K562 (cell line): ENCODE measurements around the gene ZBTB20. TPM values are rescaled to one million over a fixed set of nuclear protein-coding genes. Genes with fewer than 3 reads are reported as not detected.

Source experiments
- ATAC-seq: fragments of 200-7000 bp; cut with Tn5 transposase; 3 replicates; pipeline ENCODE4 v1.9.1; 2020; ENCODE audit warnings: moderate library complexity
- BruUV-seq: library from RNA; stranded (reverse); fragments of 400-500 nt; replicated peaks from 2 replicates; lab custom pipeline; 2021; lab: Mats Ljungman, UMichigan
- CTCF ChIA-PET: fragments of 300-600 bp; formaldehyde crosslinking; extraction: SDS; loops from one replicate; lab custom pipeline; 2021; ENCODE audit warnings: low intra/inter-chr PET ratio; lab: Yijun Ruan, JAX
- POLR2A ChIA-PET: fragments of 300-600, 350-650 bp; sonication (Branson Sonifier 250); formaldehyde crosslinking; extraction: SDS; loops from one replicate; lab custom pipeline; 2021; ENCODE audit warnings: antibody characterized with exemption, inconsistent platforms; lab: Yijun Ruan, JAX
- DNase-seq, 4 experiments: peaks; one replicate each; pipeline versions ENCODE4 v3.0.0 to v3.0.0-alpha.2; 2011 to 2018; ENCODE audit warnings: low spot score in 3 of 4, mixed read lengths in 3 of 4; ENCODE audit errors: extremely low read depth in 1 of 4
- FAIRE-seq: peaks from 2 replicates; lab custom pipeline; 2011; peaks lifted over from hg19 to GRCh38; lab: Jason Lieb, UNC
- H2AFZ ChIP-seq: 2 replicates; pipeline ENCODE4 v1.6.0; 2011; ENCODE audit warnings: low read depth, low read length, control low read depth, inconsistent platforms
- H3K27ac ChIP-seq: fragments of 200-600 bp; 3 replicates; pipeline ENCODE4 v1.8.0; 2011; ENCODE audit warnings: low read depth, mild to moderate bottlenecking, control low read depth, inconsistent platforms, low read length, moderate library complexity, mixed read lengths; ENCODE audit errors: extremely low read depth
- H3K27me3 ChIP-seq, 2 experiments: fragments of 300-600 bp in 1 of 2; 2 replicates in 1 of 2; 3 replicates in 1 of 2; pipeline versions ENCODE4 v1.6.0 to v1.8.0; 2011; ENCODE audit warnings: inconsistent platforms in 2 of 2, low read length in 2 of 2, mild to moderate bottlenecking in 1 of 2, mixed read lengths in 1 of 2, moderate library complexity in 1 of 2; ENCODE audit not compliant: control insufficient read depth in 2 of 2, insufficient read depth in 2 of 2
- H3K36me3 ChIP-seq: fragments of 300-600 bp; 3 replicates; pipeline ENCODE4 v1.8.0; 2011; ENCODE audit warnings: mild to moderate bottlenecking, low read length, inconsistent platforms; ENCODE audit not compliant: control insufficient read depth, insufficient read depth
- H3K4me1 ChIP-seq, 2 experiments: fragments of 200-600 bp in 1 of 2; replicated peaks in 1 of 2; 2 replicates in 1 of 2; 3 replicates in 1 of 2; pipeline versions ENCODE4 v1.5.1 to v1.8.0; 2011; ENCODE audit warnings: inconsistent platforms in 2 of 2, low read length in 2 of 2, mild to moderate bottlenecking in 1 of 2, mixed read lengths in 1 of 2, moderate library complexity in 1 of 2; ENCODE audit not compliant: control insufficient read depth in 2 of 2, insufficient read depth in 2 of 2
- H3K4me2 ChIP-seq: 2 replicates; pipeline ENCODE4 v1.6.1; 2011; ENCODE audit warnings: low read length, control low read depth, inconsistent platforms, mixed read lengths; ENCODE audit not compliant: insufficient read depth
- H3K4me3 ChIP-seq: fragments of 200-600 bp; sonication (generic), shearing (Covaris generic); 2 replicates; pipeline ENCODE4 v1.5.1; 2016; ENCODE audit warnings: control low read depth, inconsistent platforms
- H3K79me2 ChIP-seq: fragments of 200-600 bp; 3 replicates; pipeline ENCODE4 v1.8.0; 2011; ENCODE audit warnings: low read length, inconsistent platforms; ENCODE audit not compliant: control insufficient read depth, insufficient read depth
- H3K9ac ChIP-seq, 2 experiments: 2 replicates each; pipeline versions ENCODE4 v1.6.0 to v1.6.1; 2011; ENCODE audit warnings: low read depth in 2 of 2, low read length in 2 of 2, control low read depth in 1 of 2, inconsistent platforms in 1 of 2, mild to moderate bottlenecking in 1 of 2, mixed read lengths in 1 of 2; ENCODE audit not compliant: insufficient read depth in 1 of 2
- H3K9me1 ChIP-seq: one replicate; pipeline ENCODE4 v1.6.0; 2011; ENCODE audit warnings: inconsistent platforms, mild to moderate bottlenecking, low read length, moderate library complexity; ENCODE audit not compliant: control insufficient read depth, insufficient read depth
- H3K9me3 ChIP-seq: replicated peaks from 2 replicates; pipeline ENCODE4 v1.5.1; 2011; ENCODE audit warnings: low read depth, low read length, inconsistent platforms; ENCODE audit not compliant: control insufficient read depth, insufficient read depth
- H4K20me1 ChIP-seq: replicated peaks from 2 replicates; pipeline ENCODE4 v1.6.1; 2011; ENCODE audit warnings: low read length, inconsistent platforms, mixed read lengths; ENCODE audit not compliant: control insufficient read depth, insufficient read depth
- BRD4 ChIP-seq: fragments of 200-600 bp; sonication (generic); IDR thresholded peaks from 2 replicates; pipeline ENCODE4 v1.6.1; 2017; ENCODE audit warnings: inconsistent platforms
- CBX8 ChIP-seq: fragments of 200-600 bp; sonication (generic); IDR thresholded peaks from 2 replicates; pipeline ENCODE4 v1.6.1; 2012; ENCODE audit warnings: borderline replicate concordance, mixed run types, low read depth, mild to moderate bottlenecking, moderate library complexity, mixed read lengths, low read length, control low read depth, inconsistent platforms; ENCODE audit not compliant: poor library complexity, severe bottlenecking; ENCODE audit errors: extremely low read depth
- PPARD ChIP-seq: fragments of 250-450 bp; sonication (Bioruptor Pico); IDR thresholded peaks from 2 replicates; pipeline ENCODE4 v1.8.0; 2022; ENCODE audit warnings: inconsistent platforms, mild to moderate bottlenecking, moderate library complexity
- ZNF12 ChIP-seq: sonication (generic); formaldehyde crosslinking; IDR thresholded peaks from 2 replicates; pipeline ENCODE4 v1.4.0; 2020; ENCODE audit warnings: mild to moderate bottlenecking, missing genetic modification reagents
- WGBS: fragments of 100-300 bp; shearing (Covaris generic); methylation state at CpG from one replicate; pipeline ENCODE4 v1.1.6; 2016; ENCODE audit warnings: low coverage, mixed read lengths; ENCODE audit not compliant: insufficient coverage; ENCODE audit errors: missing lambda C conversion rate; 5-methylcytosine and 5-hydroxymethylcytosine counted together
- in situ Hi-C: fragments of 300-500 bp; cut with MboI; formaldehyde crosslinking; loops from 4 replicates; pipeline ENCODE4 v1.15.0; 2018; ENCODE audit warnings: inconsistent platforms, mixed read lengths
- intact Hi-C: fragments of 100-400 bp; cut with micrococcal nuclease; formaldehyde crosslinking; loops from 2 replicates; pipeline ENCODE4 v1.14.2; 2022
- polyA plus RNA-seq, 8 experiments: library from polyadenylated mRNA; depleted of rRNA in 4 of 8; stranded (reverse) in 5 of 8; unstranded in 3 of 8; fragments of >200 nt; fragmentation: Nextera tagmentation in 2 of 8; fragmentation: Illumina TruSeq in 1 of 8; extraction: Ambion mirVana in 2 of 8; extraction: Trizol in 1 of 8; gene quantifications; 2 replicates each; pipeline versions ENCODE4 v1.2.1 to v1.2.3, GENCODE V29; 2011 to 2014; ENCODE audit warnings: inconsistent platforms in 1 of 8, missing spikeins in 1 of 8
- total RNA-seq, 7 experiments: library from RNA; depleted of rRNA in 6 of 7; stranded (reverse); fragments of >200 nt in 6 of 7; fragmentation: Illumina TruSeq in 2 of 7; extraction: Trizol in 2 of 7; gene quantifications; 2 replicates each; pipeline versions ENCODE4 v1.2.1 to v1.2.3, GENCODE V29; 2011 to 2021; ENCODE audit warnings: low replicate concordance in 1 of 7

Gene ZBTB20
- total and polyA plus RNA-seq, 9 of the 15 experiments (the other 6 are each of a cell fraction or from before 2014, with no cell fraction given) = 0.17 to 1.7 (median 0.45) TPM

GRCh38 chr3:114758831-114759699 is 388.0 kb downstream of the ZBTB20 start (continued):
- no peak for TF ChIP-seq CBX8

GRCh38 chr3:114756506-114757279 is 390.4 kb downstream of the ZBTB20 start:
- H2AFZ ChIP-seq = no peak overlapping the region
- no peak overlapping the region for H3K9ac ChIP-seq
- no peak overlapping the region for H3K27ac ChIP-seq
- H3K4me2 ChIP-seq = no peak overlapping the region
- POLR2A ChIA-PET = no interaction called here
- WGBS = 11% methylated on average over 2 of the region's 2 CpGs
- TF ChIP-seq BRD4 = no peak
- TF ChIP-seq ZNF12 (CRISPR knock-in tag) = no peak
- TF ChIP-seq PPARD = no peak
- FAIRE-seq = no peak
- no peak for ATAC-seq
- no peaks in the 10 kb centered on the region for H3K36me3 ChIP-seq
- no peaks in the 10 kb centered on the region for H3K9me1 ChIP-seq
- no peak overlapping the region for H3K4me3 ChIP-seq
- no peaks in the 10 kb centered on the region for H3K27me3 ChIP-seq
- no peaks in the 10 kb centered on the region for H3K79me2 ChIP-seq
- in situ Hi-C loops = no loop called here
- H4K20me1 ChIP-seq = no peaks in the 10 kb centered on the region
- CTCF ChIA-PET = no interaction called here
- DNase-seq = no peak
- H3K9me3 ChIP-seq = no peaks in the 10 kb centered on the region; the same call in 1 of the 2 replicates
- no peaks in the 10 kb centered on the region for H3K4me1 ChIP-seq
- intact Hi-C loops = no loop called here
- BruUV-seq = no TSS peak
